ENCODE data around the gene GJB1.

The GJB1 gene

GRCh38 chrX:71216485-71216884, 6.5 kb upstream of the GJB1 start:
- DNase-seq, result no peak

- DNase-seq, result no peak
Observed at GRCh38 chrX:71217298-71217697, 5.7 kb upstream of the GJB1 start.

GRCh38 chrX:71221145-71221544, 1.9 kb upstream of the GJB1 start:
- DNase-seq, result no peak

- no peak for DNase-seq
Observed at GRCh38 chrX:71224098-71224708, 1.2 kb downstream of the GJB1 start.

- no peak for DNase-seq
Observed at GRCh38 chrX:71225009-71225408, 2.0 kb downstream of the GJB1 start.

GRCh38 chrX:71225676-71226075, 2.7 kb downstream of the GJB1 start:
- no peak for DNase-seq

- DNase-seq, result no peak
Observed at GRCh38 chrX:71227370-71228062, 4.5 kb downstream of the GJB1 start.

GRCh38 chrX:71228063-71228642, 5.1 kb downstream of the GJB1 start:
- no peak for DNase-seq

- no peak for DNase-seq
Observed at GRCh38 chrX:71235482-71235881, 12.5 kb downstream of the GJB1 start.

GRCh38 chrX:71236836-71237235, 13.8 kb downstream of the GJB1 start:
- no peak for DNase-seq

GRCh38 chrX:71239781-71240180, 16.8 kb downstream of the GJB1 start:
- DNase-seq, result no peak

GRCh38 chrX:71241301-71241700, 18.3 kb downstream of the GJB1 start:
- no peak for DNase-seq

GRCh38 chrX:71244359-71245128, 21.5 kb downstream of the GJB1 start:
- no peak for DNase-seq

- DNase-seq, result no peak
Observed at GRCh38 chrX:71245159-71245558, 22.1 kb downstream of the GJB1 start.

- DNase-seq, result no peak
Observed at GRCh38 chrX:71250841-71251240, 27.8 kb downstream of the GJB1 start.

GRCh38 chrX:71251466-71251973, 28.5 kb downstream of the GJB1 start:
- no peak for DNase-seq

GRCh38 chrX:71252221-71252620, 29.2 kb downstream of the GJB1 start:
- no peak for DNase-seq

- no peak for DNase-seq
Observed at GRCh38 chrX:71253253-71254091, 30.4 kb downstream of the GJB1 start.

GRCh38 chrX:71254092-71254963, 31.3 kb downstream of the GJB1 start, which contains the start of gene ZMYM3:
Gene ZMYM3, minus strand, starts transcription at chrX:71254140. Its CDS starts 885 bp downstream, at chrX:71253255.
- peak; percentile 45 for DNase-seq

- DNase-seq, result no peak
Observed at GRCh38 chrX:71256051-71256450, 33.0 kb downstream of the GJB1 start.

GRCh38 chrX:71256856-71257255, 33.8 kb downstream of the GJB1 start:
- no peak for DNase-seq

Data from kidney glomerular epithelial cell (primary cell).